Embryonic facial prominence (tissue), 1 donor: ENCODE measurements around the gene TBC1D17.

Source experiments
- DNase-seq: peaks from one replicate; pipeline ENCODE4 v3.0.0-alpha.2; 2016; ENCODE audit errors: extremely low spot score

TBC1D17 gene

DNA sequence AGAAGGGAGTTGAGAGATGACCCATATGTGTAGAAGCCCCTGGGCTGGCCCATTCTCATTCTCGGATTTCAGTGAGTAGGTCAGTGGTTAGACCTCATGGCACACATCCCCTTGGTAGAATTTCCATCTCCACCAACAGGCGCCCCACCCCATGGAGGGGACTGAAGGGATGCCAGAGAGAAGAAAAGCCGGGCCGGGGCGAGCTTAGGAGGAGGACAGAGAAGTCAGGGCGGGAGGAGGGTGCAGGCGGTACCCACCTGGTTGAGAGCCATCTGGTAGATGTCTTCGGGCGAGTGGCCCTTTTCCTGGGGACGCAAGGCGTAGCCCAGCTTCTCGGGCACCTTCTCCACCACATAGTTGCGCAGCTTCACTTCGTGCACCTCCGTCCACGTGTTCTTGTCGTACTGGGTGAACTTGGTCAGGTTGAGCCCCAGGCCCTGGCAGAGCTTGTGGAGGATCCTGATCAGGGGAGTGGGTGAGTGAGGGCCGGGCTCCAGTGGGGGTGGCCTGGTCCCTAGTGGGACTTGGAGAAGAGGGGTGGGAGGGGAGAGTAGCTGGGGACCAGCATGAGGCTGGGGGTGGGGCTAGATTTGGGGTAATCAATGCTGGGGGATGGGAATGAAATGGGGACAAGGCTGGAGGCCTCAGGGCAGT is 16.6 kb downstream of the TBC1D17 start:
- DNase-seq, result no peak

DNA sequence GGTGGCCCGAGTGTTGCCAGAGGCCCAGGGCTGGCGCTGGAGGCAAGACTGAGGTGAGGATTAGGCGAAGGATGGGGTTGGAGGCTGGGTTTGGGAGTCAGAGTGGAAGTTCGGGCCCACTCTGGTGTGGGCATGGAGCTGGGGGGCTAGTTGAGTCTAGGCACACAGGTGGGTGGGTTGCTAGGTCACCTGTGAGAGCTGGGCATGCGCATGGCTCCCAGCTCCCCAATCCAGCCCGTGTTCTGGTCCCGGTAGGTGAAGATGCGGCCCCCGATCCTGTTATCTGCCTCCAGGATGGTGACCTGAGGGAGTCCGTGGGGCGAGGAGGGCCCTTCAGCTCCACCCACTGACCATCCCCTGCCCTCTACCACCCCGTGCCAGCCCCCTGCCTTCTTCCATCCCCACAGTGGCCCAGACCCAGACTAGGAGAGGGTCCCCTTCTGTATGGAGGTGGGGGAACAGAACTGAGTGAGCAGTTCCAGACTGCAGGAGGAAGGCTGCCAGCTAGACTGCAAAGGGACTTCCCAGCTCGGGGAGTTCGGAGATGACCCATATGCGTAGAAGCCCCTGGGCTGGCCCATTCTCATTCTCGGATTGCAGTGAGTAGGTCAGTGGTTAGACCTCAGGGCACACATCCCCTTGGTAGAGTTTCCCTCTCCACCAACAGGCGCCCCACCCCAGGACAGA is 17.5 kb downstream of the TBC1D17 start:
- DNase-seq, result no peak

DNA sequence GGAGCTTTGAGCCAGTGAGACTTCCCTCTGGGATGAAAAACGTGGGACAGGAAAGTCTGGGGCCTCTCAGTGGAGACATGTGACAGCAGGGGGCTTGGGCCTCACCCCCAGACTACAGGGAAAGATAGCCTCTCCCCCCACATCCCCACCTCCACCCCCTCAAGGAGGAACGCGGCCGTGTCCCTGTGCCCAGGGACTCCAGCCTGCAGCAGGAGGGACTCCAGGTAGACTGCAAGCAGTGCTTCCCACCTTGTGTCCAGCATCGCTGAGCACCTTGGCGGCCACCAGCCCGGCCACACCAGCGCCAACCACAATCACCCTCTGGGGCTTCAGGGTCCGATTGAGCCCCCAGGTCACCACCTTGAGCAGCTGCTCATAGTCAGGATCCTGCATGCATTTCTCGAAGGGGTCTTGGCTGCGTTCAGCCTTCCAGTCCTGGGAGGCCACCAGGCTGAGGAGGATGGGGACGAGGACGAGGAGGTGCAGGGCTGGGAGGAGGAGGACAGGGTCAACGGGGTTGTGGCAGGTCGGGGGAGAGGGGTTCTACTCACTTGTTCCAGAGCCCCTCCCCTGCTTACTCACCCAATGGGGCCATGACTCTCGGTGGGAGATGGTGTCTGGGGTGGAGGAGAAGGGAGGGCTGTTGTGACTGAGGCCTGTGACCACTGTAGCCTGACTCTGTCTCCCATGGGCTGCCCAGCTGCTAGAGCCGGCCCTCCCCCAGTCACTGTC is 18.2 kb downstream of the TBC1D17 start:
- DNase-seq, result no peak

DNA sequence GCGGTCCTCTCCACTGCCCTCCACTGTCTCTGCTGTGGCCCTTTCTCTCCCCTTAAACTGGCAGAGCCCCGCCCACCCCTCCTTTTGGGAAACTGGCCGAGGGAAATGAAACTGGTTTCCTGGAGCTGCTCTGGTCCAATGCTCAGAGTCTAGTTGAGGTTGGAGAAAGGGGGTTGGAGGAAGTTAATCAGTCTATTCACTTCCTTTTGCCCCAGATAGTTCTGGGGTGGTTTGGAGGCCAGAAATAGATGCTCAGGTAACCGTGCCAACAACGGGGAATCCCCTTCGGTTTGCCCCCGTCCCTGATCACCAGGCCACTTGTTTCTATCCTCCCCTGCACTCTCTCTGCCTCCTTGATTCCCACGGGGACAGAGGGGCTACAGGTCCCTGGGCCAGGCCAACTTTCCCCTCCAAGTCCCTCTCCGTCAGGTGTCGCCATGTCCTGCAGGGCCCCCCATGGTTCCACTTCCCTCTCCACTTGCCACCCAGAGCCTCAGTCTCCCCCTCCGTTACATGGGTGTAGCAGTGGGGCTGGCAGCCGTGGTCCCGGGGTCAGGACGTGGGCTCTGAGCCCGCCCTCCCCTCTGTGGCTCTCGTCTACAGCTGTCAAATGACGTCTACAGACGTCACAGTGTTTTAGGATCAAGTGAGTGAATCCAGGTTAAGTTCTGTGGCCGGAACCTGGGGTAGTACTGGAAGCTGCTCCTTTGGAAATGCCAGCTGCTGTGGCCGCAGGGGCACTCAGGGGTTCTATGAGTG is 19.5 kb downstream of the TBC1D17 start, which contains the start of gene IL4I1:
IL4I1 (minus strand) TSS at position 25 of the 759 bp plus-strand sequence. CDS start 727 bp downstream, outside the sequence.
- no peak for DNase-seq

GRCh38 chr19:49904136-49904535 is 26.6 kb downstream of the TBC1D17 start:
- no peak for DNase-seq

DNA sequence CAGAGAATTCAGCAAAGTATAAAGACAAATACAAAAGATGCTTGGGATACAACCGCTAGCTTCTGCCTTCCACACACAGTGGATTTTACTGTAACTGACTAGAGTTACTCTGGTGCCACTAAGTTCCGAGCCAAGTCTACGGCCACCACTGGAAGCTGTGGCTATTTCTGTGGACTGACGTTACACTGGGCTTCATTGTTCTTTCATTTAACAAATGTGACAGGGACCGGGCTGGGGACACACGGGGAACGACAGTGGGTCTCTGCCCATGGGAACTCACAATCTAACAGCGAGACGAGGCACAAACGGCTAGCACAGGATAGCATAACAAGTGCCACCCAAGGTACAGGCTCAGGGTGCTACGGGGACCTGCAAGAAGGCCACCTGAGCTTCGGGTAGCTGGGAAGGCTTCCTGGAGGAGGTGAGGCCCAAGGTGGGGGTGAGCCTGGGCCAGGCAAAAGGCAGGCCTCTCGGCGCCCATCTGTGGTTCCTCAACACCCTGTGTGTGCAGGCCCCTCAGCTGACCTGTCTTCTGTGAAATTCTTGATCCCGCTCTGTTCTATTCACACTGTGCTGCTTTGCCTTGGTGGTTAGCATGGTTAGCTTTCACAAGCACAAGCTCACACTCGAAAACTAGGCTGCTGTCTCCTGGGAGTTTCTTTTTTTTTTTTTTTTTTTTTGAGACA is 29.5 kb downstream of the TBC1D17 start:
- DNase-seq, result no peak

GRCh38 chr19:49907745-49908446 is 30.4 kb downstream of the TBC1D17 start:
- no peak for DNase-seq

DNA sequence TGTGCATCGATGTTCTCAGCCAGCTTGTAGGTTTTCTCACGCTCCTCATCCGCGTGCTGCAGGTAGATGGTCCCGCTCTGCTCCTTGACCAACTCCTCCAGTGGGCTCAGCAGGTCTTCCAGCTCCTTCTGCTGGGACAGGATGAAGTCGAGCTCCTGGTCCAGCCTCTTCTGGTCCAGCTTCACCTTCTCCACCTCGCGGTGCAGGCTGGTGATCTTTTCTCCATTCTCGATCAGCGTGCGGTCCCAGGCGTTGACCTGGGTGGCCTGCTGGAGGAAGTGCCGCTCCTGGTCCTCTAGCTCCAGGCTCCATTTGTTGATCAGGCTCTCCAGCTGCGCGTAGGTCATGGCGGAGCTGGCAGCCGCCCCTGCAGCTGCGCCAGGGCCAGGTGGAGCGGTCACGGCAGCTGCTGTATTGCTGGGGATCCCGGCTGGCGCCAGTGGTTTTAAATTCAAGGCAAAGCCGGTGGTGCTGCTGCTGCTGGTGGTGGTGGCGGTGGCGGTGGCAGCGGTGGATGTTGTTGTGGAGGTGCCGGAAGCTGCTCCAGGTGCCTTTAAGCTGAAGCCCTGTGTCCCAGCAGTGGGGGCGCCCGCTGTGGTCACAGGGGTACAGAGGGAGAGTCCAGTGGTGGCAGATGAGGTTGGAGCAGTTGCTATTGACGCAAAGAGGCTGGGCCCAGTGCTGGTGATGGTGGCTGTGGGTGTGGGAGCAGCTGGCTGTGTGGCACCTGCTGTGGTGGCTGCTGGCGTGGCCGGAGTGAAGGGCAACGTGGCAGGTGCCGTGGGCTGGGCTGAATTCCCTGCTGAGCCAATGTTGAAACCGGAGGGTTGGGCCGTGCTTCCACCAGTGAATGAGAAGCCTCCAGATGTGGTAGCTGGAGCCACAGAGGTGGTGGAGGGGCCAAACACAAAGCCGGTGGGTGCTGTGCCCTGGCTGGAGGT is 31.2 kb downstream of the TBC1D17 start:
- DNase-seq, result no peak

GRCh38 chr19:49910179-49910578 is 32.7 kb downstream of the TBC1D17 start:
- no peak for DNase-seq

GRCh38 chr19:49911381-49912145 is 34.1 kb downstream of the TBC1D17 start:
- no peak for DNase-seq

DNA sequence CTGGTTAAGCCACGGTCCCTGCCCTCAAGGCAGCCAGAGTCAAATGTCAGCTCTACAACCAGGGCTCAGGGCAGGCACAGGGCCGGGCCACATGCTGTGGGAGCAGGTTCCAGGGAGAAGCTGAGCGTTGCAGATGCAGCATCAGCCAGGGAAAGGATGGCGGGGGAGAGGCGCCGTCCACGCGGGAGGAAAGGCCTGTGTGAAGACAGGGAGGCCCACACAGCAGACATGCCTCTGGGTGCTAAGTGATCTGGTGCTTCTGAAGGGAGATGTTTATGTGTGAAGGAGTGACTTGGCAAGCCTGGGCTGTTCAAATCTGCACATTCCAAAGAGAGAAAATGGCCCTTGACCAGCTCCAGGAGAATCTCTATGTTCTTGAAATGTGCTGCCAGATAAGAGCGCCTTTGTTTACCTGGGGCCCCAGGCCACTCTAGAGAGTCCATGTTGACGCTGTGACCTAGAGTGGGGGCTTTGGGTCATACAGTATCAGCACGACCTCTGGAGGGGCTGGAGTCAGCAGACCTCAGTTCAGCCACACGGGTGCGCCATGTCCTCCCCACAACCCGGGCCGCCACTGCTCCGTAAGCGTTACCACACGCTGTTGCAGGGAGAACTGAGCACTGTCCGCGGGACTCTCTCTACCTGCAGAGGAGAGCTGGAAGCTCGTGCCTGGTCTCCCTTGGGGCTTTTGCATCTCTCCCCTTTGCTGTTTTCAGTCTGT is 35.6 kb downstream of the TBC1D17 start:
- DNase-seq, result no peak

- no peak for DNase-seq
These were observed 36.2 kb downstream of the TBC1D17 start for GRCh38 chr19:49913720-49914119.

GRCh38 chr19:49915271-49915670 is 37.8 kb downstream of the TBC1D17 start:
- no peak for DNase-seq

GRCh38 chr19:49916839-49917733 is 39.6 kb downstream of the TBC1D17 start:
- DNase-seq, result no peak

GRCh38 chr19:49918089-49918488 is 40.6 kb downstream of the TBC1D17 start:
- DNase-seq, result no peak

DNA sequence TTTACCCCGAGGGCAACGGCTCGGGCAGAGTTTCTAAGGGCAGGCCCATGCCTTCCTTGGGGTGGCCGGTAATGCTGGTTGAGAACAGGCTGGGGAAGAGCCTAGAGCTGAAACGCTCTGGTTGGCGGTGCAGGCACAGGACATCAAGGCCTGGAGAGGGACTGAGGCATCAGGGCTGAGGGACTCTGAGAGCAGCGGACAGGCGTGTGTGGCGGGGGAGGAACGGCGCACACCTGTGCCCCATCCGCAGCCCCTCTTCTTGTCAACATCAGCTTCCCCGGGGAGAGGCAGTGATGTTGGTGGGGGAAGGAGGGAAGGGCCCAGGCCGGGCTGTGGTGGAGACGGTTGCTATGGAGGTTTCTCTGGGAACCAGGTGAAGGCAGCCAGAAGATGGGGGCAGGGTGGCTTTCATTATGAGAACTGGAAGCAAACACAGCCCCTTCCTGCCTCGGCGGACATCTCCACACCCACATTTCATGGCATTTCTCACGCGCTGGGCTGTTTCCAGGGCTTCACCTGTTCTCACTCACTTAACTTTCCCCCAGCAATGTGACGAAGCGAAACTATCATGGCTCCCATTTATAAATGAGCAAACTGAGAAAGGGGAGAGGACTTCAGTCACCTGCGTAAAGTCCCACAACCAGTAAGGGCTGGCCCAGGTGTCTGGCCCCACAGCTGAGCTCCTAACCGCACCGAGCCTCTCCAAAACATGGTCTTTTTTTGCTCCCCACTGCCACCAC is 43.3 kb downstream of the TBC1D17 start:
- no peak for DNase-seq
